ENCODE data around the gene TPRKB. TPM values are rescaled to one million over a fixed set of nuclear protein-coding genes. Genes with fewer than 3 reads are reported as not detected.
"Not testable (repeated sequence)": the region's sequence is repeated elsewhere in the genome, so short reads cannot be mapped to it uniquely, and the experiment has no call there.

The TPRKB gene
- polyA plus RNA-seq, 2 donors = 47.5 to 47.6 TPM

DNA sequence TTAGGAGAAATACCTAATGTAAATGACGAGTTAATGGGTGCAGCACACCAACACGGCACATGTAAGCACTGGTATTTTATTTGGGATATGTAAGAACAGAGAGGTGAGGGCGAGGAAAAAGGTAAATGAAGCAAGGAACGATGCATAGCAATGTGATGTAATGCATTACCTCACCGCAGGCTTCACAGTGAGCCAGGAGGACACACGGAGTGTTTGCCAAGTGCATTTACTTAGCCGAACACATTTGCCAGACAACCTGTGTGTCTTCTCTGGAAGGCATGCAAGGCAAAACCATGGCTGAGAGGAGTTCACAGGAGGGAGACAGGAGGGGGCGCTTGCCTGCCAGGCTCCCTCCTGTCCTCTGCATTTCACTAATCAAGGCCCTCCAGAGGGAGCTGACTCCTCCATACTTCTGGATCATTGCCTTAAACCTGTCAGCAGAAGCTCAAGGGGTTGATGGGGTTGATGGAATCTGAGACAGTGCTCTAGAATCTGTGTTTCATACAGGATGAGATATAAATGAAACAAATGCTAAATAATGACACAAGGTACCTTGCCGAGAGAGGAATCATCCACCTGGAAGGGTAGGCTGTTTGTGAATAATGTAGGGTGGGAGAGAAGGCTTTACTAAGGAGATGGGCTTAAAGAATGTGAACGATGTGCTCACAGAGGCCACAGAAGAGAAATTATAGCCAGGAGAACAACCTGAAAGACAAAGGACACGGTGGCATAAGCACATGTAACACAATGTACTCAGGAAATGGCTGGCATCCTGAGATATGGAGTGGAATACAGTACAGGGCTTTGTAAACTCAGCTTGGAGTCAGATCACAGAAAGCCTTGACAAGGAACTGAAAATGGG, 9.1 kb upstream of the TPRKB start:
- no peaks in the 10 kb centered on the region for H3K4me1 ChIP-seq (ENCODE audit: control insufficient read depth in 2 of 2, insufficient read depth in 2 of 2, low read length in 1 of 2)
- no peaks in the 10 kb centered on the region for H3K9me3 ChIP-seq (ENCODE audit: control insufficient read depth in 2 of 2, insufficient read depth in 1 of 2, low read depth in 1 of 2, low read length in 1 of 2)
- 91 to 94% methylated on average over 11 of the region's 11 CpGs for WGBS, 2 donors
- no peak overlapping the region for H3K4me3 ChIP-seq (ENCODE audit: low read depth in 1 of 2, low read length in 2 of 2)
- H3K27me3 ChIP-seq (ENCODE audit: control insufficient read depth in 1 of 2, insufficient read depth in 2 of 2, low read length in 2 of 2) = no peaks in the 10 kb centered on the region
- peaks cover 3 to 10% of the 10 kb centered on the region in 2 donors for H3K36me3 ChIP-seq (ENCODE audit: control insufficient read depth in 2 of 2, insufficient read depth in 2 of 2, low read length in 1 of 2)
- H3K27ac ChIP-seq (ENCODE audit: low read depth in 2 of 2, low read length in 1 of 2) = no peak overlapping the region

DNA sequence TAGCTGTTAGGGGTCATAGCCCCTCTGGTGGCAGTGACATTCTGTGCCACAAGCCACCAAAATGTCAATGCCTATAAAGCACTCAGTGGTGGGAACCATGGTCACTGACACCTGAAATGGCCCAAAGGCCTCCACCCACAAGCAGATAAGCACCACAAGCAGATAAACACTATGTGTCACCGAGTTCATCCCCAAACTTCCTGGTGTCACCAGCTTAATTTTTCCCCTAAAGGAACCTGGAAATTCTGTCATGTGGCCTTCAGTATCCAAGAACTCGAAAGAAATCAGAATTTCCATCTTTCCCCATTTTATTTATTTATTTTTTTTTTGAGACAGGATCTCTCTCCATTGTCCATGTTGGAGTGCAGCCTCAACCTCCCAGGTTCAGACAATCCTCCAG, 3.6 kb upstream of the TPRKB start:
- no peaks in the 10 kb centered on the region for H3K9me3 ChIP-seq (ENCODE audit: control insufficient read depth in 2 of 2, insufficient read depth in 1 of 2, low read depth in 1 of 2, low read length in 1 of 2)
- no peak overlapping the region for H3K27ac ChIP-seq (ENCODE audit: low read depth in 2 of 2, low read length in 1 of 2)
- no peak overlapping the region for H3K4me3 ChIP-seq (ENCODE audit: low read depth in 1 of 2, low read length in 2 of 2)
- H3K4me1 ChIP-seq (ENCODE audit: control insufficient read depth in 2 of 2, insufficient read depth in 2 of 2, low read length in 1 of 2) = no peaks in the 10 kb centered on the region
- H3K27me3 ChIP-seq (ENCODE audit: control insufficient read depth in 1 of 2, insufficient read depth in 2 of 2, low read length in 2 of 2) = no peaks in the 10 kb centered on the region
- WGBS, 2 donors = 86 to 87% methylated on average over 2 of the region's 2 CpGs
- no peaks in the 10 kb centered on the region for H3K36me3 ChIP-seq (ENCODE audit: control insufficient read depth in 2 of 2, insufficient read depth in 2 of 2, low read length in 1 of 2)

DNA sequence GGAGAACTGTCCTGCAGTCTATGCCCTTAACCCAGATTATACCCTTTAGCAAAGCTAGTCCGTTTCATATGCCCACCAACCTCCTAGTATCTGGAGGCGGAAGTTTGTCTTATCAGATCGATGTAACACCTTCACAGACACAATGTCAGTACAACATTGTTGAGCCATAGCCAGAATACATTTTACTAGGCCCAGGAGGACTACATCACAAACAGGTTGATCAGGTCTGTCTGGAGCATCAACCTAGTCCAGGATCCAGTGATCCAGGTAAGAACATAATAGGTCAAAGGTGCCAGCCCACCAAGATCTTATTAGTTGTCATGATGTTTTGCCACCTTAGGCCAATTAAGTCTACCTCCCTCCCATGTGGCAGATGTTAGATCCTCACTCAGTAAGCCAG, 2.0 kb upstream of the TPRKB start:
- no peaks in the 10 kb centered on the region for H3K36me3 ChIP-seq (ENCODE audit: control insufficient read depth in 2 of 2, insufficient read depth in 2 of 2, low read length in 1 of 2)
- no peak overlapping the region for H3K4me3 ChIP-seq (ENCODE audit: low read depth in 1 of 2, low read length in 2 of 2)
- no peaks in the 10 kb centered on the region for H3K27me3 ChIP-seq (ENCODE audit: control insufficient read depth in 1 of 2, insufficient read depth in 2 of 2, low read length in 2 of 2)
- H3K9me3 ChIP-seq (ENCODE audit: control insufficient read depth in 2 of 2, insufficient read depth in 1 of 2, low read depth in 1 of 2, low read length in 1 of 2) = no peaks in the 10 kb centered on the region
- 83 to 92% methylated on average over 3 of the region's 3 CpGs for WGBS, 2 donors
- H3K27ac ChIP-seq (ENCODE audit: low read depth in 2 of 2, low read length in 1 of 2) = peak overlapping the region in 1 of 2 donors; percentile 36
- no peaks in the 10 kb centered on the region for H3K4me1 ChIP-seq (ENCODE audit: control insufficient read depth in 2 of 2, insufficient read depth in 2 of 2, low read length in 1 of 2)

DNA sequence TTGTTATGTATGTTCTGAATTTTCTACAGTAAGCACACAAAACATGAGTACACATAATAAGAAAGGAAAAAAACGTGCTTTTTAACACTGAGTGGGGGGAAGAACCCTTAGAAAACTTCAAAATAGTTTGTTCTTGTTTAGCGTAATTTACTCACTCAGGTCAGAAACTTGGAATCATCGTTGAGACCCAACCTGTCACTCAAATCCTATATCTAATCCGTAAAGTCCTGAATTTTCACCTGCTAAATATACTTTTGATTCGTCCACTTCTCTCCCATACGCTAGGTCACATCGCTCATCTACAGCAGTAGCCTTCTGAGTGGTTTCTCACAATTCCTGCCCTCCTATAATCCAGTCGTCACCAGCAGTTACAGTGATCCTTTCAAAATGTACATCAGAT, 767 bp downstream of the TPRKB start:
- peak overlapping the region; percentile 61 to 95 for H3K27ac ChIP-seq (ENCODE audit: low read depth in 2 of 2, low read length in 1 of 2)
- peak overlapping the region; percentile 62 to 99 for H3K4me3 ChIP-seq (ENCODE audit: low read depth in 1 of 2, low read length in 2 of 2)
- H3K36me3 ChIP-seq (ENCODE audit: control insufficient read depth in 2 of 2, insufficient read depth in 2 of 2, low read length in 1 of 2) = peaks cover 2 to 3% of the 10 kb centered on the region in 2 donors
- H3K27me3 ChIP-seq (ENCODE audit: control insufficient read depth in 1 of 2, insufficient read depth in 2 of 2, low read length in 2 of 2) = no peaks in the 10 kb centered on the region
- WGBS, 2 donors = 9 to 12% methylated on average over 8 of the region's 8 CpGs
- H3K9me3 ChIP-seq (ENCODE audit: control insufficient read depth in 2 of 2, insufficient read depth in 1 of 2, low read depth in 1 of 2, low read length in 1 of 2) = no peaks in the 10 kb centered on the region
- no peaks in the 10 kb centered on the region for H3K4me1 ChIP-seq (ENCODE audit: control insufficient read depth in 2 of 2, insufficient read depth in 2 of 2, low read length in 1 of 2)

DNA sequence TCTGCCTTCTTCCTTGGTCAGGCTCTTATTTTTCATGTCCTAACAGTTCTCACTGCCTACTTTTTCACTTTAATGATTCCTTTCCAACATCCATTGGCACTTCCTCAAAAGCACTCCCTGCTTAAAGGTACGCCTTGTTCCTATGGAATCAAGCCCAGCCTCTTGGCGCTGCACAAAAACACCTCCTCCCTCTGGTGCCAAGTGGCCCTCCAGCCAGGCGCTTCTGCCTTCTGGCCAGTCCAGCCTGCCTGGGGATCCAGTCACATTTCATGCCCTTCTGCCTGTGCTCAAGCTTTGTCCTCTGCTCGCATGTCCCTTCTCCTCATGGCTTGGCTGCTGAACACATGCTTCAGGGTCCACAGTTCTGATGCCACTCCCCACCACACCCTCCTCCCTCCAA, 6.3 kb downstream of the TPRKB start:
- H3K27me3 ChIP-seq (ENCODE audit: control insufficient read depth in 1 of 2, insufficient read depth in 2 of 2, low read length in 2 of 2) = no peaks in the 10 kb centered on the region
- no peaks in the 10 kb centered on the region for H3K9me3 ChIP-seq (ENCODE audit: control insufficient read depth in 2 of 2, insufficient read depth in 1 of 2, low read depth in 1 of 2, low read length in 1 of 2)
- 48 to 68% methylated on average over 4 of the region's 4 CpGs for WGBS, 2 donors
- no peak overlapping the region for H3K4me3 ChIP-seq (ENCODE audit: low read depth in 1 of 2, low read length in 2 of 2)
- H3K4me1 ChIP-seq (ENCODE audit: control insufficient read depth in 2 of 2, insufficient read depth in 2 of 2, low read length in 1 of 2) = peaks cover 0 to 3% of the 10 kb centered on the region in 2 donors
- H3K36me3 ChIP-seq (ENCODE audit: control insufficient read depth in 2 of 2, insufficient read depth in 2 of 2, low read length in 1 of 2) = peaks cover 2 to 19% of the 10 kb centered on the region in 2 donors
- peak overlapping the region; percentile 4 to 54 for H3K27ac ChIP-seq (ENCODE audit: low read depth in 2 of 2, low read length in 1 of 2)

DNA sequence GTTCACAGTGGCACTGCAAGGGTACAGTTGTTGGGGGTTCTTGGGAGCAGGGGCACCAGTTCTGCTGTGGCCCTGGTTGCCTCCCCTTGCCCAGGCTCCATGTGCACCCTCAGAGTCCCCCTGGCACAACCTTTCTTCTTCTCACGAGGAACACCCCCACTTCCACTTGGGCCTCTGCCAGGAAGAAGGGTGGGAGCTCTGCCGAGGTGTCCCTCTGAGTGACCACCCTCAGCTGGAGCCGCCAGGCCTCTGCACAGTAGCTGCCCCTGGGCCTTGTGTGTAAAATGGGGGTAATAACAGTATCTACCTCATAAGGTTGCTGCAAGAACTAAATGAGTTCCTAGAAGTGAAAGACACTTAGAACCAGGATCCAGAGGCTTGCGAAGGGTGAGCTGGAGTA, 8.4 kb downstream of the TPRKB start:
- H3K4me1 ChIP-seq (ENCODE audit: control insufficient read depth in 2 of 2, insufficient read depth in 2 of 2, low read length in 1 of 2) = peaks cover 0 to 3% of the 10 kb centered on the region in 2 donors
- 70 to 78% methylated on average over 4 of the region's 4 CpGs for WGBS, 2 donors
- no peak overlapping the region for H3K27ac ChIP-seq (ENCODE audit: low read depth in 2 of 2, low read length in 1 of 2)
- no peaks in the 10 kb centered on the region for H3K27me3 ChIP-seq (ENCODE audit: control insufficient read depth in 1 of 2, insufficient read depth in 2 of 2, low read length in 2 of 2)
- no peaks in the 10 kb centered on the region for H3K9me3 ChIP-seq (ENCODE audit: control insufficient read depth in 2 of 2, insufficient read depth in 1 of 2, low read depth in 1 of 2, low read length in 1 of 2)
- H3K4me3 ChIP-seq (ENCODE audit: low read depth in 1 of 2, low read length in 2 of 2) = no peak overlapping the region
- H3K36me3 ChIP-seq (ENCODE audit: control insufficient read depth in 2 of 2, insufficient read depth in 2 of 2, low read length in 1 of 2) = peaks cover 2 to 19% of the 10 kb centered on the region in 2 donors

DNA sequence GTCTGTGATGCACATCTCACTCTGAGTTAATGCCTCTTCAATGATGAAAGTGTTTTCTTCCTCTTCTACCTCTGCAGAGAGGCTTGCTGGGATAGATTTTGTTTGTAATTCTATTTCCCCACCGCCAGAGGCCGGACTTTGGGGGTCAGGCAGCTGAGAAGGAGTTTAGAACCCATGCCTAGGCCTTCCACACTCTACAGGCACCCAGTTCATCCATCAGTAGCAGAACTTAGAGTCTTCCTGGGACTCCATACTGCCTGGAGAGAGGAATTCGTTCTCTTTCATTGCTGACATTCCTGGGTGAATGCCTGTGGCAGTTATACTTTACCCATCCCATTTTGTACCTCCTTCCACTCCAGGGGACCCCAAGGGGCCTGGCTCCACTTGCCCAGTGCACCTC, 9.1 kb downstream of the TPRKB start:
- no peaks in the 10 kb centered on the region for H3K27me3 ChIP-seq (ENCODE audit: control insufficient read depth in 1 of 2, insufficient read depth in 2 of 2, low read length in 2 of 2)
- WGBS, 2 donors = 78 to 80% methylated on average over 3 of the region's 3 CpGs
- peaks cover 0 to 3% of the 10 kb centered on the region in 2 donors for H3K4me1 ChIP-seq (ENCODE audit: control insufficient read depth in 2 of 2, insufficient read depth in 2 of 2, low read length in 1 of 2)
- no peak overlapping the region for H3K4me3 ChIP-seq (ENCODE audit: low read depth in 1 of 2, low read length in 2 of 2)
- H3K27ac ChIP-seq (ENCODE audit: low read depth in 2 of 2, low read length in 1 of 2) = no peak overlapping the region
- H3K9me3 ChIP-seq (ENCODE audit: control insufficient read depth in 2 of 2, insufficient read depth in 1 of 2, low read depth in 1 of 2, low read length in 1 of 2) = no peaks in the 10 kb centered on the region
- peaks cover 0 to 19% of the 10 kb centered on the region in 2 donors for H3K36me3 ChIP-seq (ENCODE audit: control insufficient read depth in 2 of 2, insufficient read depth in 2 of 2, low read length in 1 of 2)

DNA sequence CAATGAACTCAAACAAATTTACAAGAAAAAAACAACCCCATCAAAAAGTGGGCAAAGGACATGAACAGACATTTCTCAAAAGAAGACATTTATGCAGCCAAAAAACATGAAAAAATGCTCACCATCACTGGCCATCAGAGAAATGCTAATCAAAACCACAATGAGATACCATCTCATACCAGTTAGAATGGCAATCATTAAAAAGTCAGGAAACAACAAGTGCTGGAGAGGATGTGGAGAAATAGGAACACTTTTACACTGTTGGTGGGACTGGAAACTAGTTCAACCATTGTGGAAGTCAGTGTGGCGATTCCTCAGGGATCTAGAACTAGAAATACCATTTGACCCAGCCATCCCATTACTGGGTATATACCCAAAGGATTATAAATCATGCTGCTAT, 10.5 kb downstream of the TPRKB start:
- H3K36me3 ChIP-seq (ENCODE audit: control insufficient read depth in 2 of 2, insufficient read depth in 2 of 2, low read length in 1 of 2) = peaks cover 0 to 16% of the 10 kb centered on the region in 2 donors
- not testable (repeated sequence) for H3K4me1 ChIP-seq (ENCODE audit: control insufficient read depth in 2 of 2, insufficient read depth in 2 of 2, low read length in 1 of 2); H3K27ac ChIP-seq (ENCODE audit: low read depth in 2 of 2, low read length in 1 of 2); H3K4me3 ChIP-seq (ENCODE audit: low read depth in 1 of 2, low read length in 2 of 2); H3K9me3 ChIP-seq (ENCODE audit: control insufficient read depth in 2 of 2, insufficient read depth in 1 of 2, low read depth in 1 of 2, low read length in 1 of 2); H3K27me3 ChIP-seq (ENCODE audit: control insufficient read depth in 1 of 2, insufficient read depth in 2 of 2, low read length in 2 of 2)
- WGBS, 2 donors = no CpG with 5 or more reads among the region's 1 CpG

DNA sequence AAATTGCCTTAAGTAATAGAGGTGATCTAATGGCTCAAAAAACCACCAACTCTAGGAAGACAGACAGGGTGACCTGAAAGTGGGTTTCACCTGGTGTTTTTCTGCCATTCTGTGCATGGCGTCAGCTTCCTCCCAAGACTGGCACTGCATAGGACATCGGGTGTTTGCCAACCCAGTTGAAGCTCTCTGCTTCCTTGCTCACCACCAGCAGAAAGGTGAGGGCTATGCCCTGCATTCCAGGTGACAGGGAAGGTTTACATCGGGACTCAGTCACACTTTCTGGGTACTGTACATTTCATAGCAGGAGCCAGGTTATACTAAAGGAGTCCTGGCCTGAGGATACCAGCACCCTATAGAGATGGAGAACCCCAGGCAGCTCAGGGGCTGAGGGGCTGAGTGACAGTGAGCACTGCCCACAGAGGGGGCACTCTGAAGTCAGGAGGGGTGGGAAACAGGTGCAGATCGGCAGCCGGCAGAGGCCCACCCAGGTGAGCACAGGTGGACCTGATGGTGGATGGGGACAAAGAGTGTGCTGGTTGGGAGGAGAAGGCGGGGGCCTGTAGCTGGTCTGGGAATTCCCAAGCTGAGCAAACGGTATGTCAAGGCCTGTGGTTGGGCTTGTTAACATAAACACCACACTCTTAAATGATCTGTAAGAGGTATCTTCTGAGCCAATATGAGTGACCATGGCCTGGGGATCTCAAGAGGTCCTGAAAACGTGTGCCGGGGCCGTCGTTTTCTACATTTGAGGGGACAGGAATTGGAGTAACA, 18.1 kb downstream of the TPRKB start:
- no peaks in the 10 kb centered on the region for H3K9me3 ChIP-seq (ENCODE audit: control insufficient read depth in 2 of 2, insufficient read depth in 1 of 2, low read depth in 1 of 2, low read length in 1 of 2)
- no peaks in the 10 kb centered on the region for H3K4me1 ChIP-seq (ENCODE audit: control insufficient read depth in 2 of 2, insufficient read depth in 2 of 2, low read length in 1 of 2)
- 71 to 80% methylated on average over 11 of the region's 11 CpGs for WGBS, 2 donors
- H3K27ac ChIP-seq (ENCODE audit: low read depth in 2 of 2, low read length in 1 of 2) = no peak overlapping the region
- no peaks in the 10 kb centered on the region for H3K36me3 ChIP-seq (ENCODE audit: control insufficient read depth in 2 of 2, insufficient read depth in 2 of 2, low read length in 1 of 2)
- H3K27me3 ChIP-seq (ENCODE audit: control insufficient read depth in 1 of 2, insufficient read depth in 2 of 2, low read length in 2 of 2) = no peaks in the 10 kb centered on the region
- H3K4me3 ChIP-seq (ENCODE audit: low read depth in 1 of 2, low read length in 2 of 2) = no peak overlapping the region

All from esophagus (tissue), 2 donors.